Spleen (tissue), 11 donors: ENCODE data around the gene PTPN4. TPM values are rescaled to one million over a fixed set of nuclear protein-coding genes. Genes with fewer than 3 reads are reported as not detected.
A peak's percentile ranks its signal among the peaks of the same experiment; 100 is the strongest.

ENCODE experiments used
- DNase-seq: peaks from one replicate; pipeline ENCODE4 v3.0.0-alpha.2; 2020
- H3K27ac ChIP-seq, 8 donors: fragments of 200-600 bp; sonication (generic) in 7 of 8; 1 replicate in 4 of 8; 2 replicates in 4 of 8; pipeline versions ENCODE4 v1.5.0 to v1.8.0; 2016 to 2021; ENCODE audit warnings: inconsistent platforms in 4 of 8, mild to moderate bottlenecking in 4 of 8, moderate library complexity in 1 of 8
- H3K27me3 ChIP-seq, 7 donors: fragments of 200-600 bp; sonication (generic) in 6 of 7; replicated peaks in 1 of 7; 1 replicate in 4 of 7; 2 replicates in 3 of 7; pipeline versions ENCODE4 v1.5.0 to v1.8.0; 2016 to 2021; ENCODE audit warnings: inconsistent platforms in 3 of 7, mild to moderate bottlenecking in 1 of 7
- H3K36me3 ChIP-seq, 6 donors: fragments of 200-600 bp; sonication (generic) in 5 of 6; 1 replicate in 4 of 6; 2 replicates in 2 of 6; pipeline versions ENCODE4 v1.5.0 to v1.8.0; 2016 to 2021; ENCODE audit warnings: inconsistent platforms in 2 of 6
- H3K4me1 ChIP-seq, 6 donors: fragments of 200-600 bp; sonication (generic) in 5 of 6; 1 replicate in 3 of 6; 2 replicates in 3 of 6; pipeline versions ENCODE4 v1.5.0 to v1.8.0; 2016 to 2021; ENCODE audit warnings: inconsistent platforms in 3 of 6
- H3K4me3 ChIP-seq, 8 donors: fragments of 200-600 bp; sonication (generic) in 7 of 8; 1 replicate in 4 of 8; 2 replicates in 4 of 8; pipeline versions ENCODE4 v1.5.0 to v1.8.0; 2016 to 2021; ENCODE audit warnings: inconsistent platforms in 4 of 8, mild to moderate bottlenecking in 4 of 8, moderate library complexity in 2 of 8
- H3K9me3 ChIP-seq, 8 donors: fragments of 200-600 bp; sonication (generic) in 7 of 8; 1 replicate in 4 of 8; 2 replicates in 4 of 8; pipeline versions ENCODE4 v1.5.0 to v1.8.0; 2016 to 2021; ENCODE audit warnings: inconsistent platforms in 4 of 8
- CTCF ChIP-seq, 11 experiments: fragments of 200-600 bp in 7 of 11; fragments of 450-650 bp in 4 of 11; sonication (generic) in 4 of 11; IDR thresholded peaks in 8 of 11; conservative IDR thresholded peaks in 3 of 11; 1 replicate in 7 of 11; 2 replicates in 4 of 11; pipeline versions ENCODE4 v1.4.0 to v1.8.0; 2016 to 2021; ENCODE audit warnings: antibody characterized with exemption in 11 of 11, inconsistent platforms in 4 of 11, mild to moderate bottlenecking in 1 of 11
- POLR2A ChIP-seq, 3 donors: fragments of 450-650 bp; IDR thresholded peaks; one replicate each; pipeline ENCODE4 v1.5.1; 2017; ENCODE audit warnings: antibody characterized with exemption in 3 of 3, mild to moderate bottlenecking in 1 of 3
- POLR2AphosphoS5 ChIP-seq, 3 donors: sonication (generic); formaldehyde crosslinking; IDR thresholded peaks; one replicate each; pipeline ENCODE4 v1.5.1; 2017; ENCODE audit warnings: antibody characterized with exemption in 3 of 3
- WGBS, 5 donors: extraction: QIAGEN DNeasy Blood & Tissue Kit in 3 of 5; methylation state at CpG; one replicate each; pipeline versions ENCODE4 v1.1.5 to v1.1.7; 2013 to 2018; 5-methylcytosine and 5-hydroxymethylcytosine counted together
- intact Hi-C: fragments of 100-400 bp; cut with DNase I; formaldehyde crosslinking; loops from one replicate; pipeline ENCODE4 v1.15.0; 2023; ENCODE audit warnings: low total_unique reads
- polyA plus RNA-seq, 3 donors: library from polyadenylated mRNA; stranded (reverse); fragments of 200-250 nt; gene quantifications; one replicate each; pipeline ENCODE4 v1.2.1, GENCODE V29; 2013
- total RNA-seq, 7 donors: library from RNA; depleted of rRNA in 3 of 7; stranded (reverse); fragments of >200 nt in 3 of 7; fragmentation: NEBNext Ultra II Directional in 4 of 7; extraction: Animal tissue kit (Norgen Biotek cat#: 25700) in 4 of 7; gene quantifications; one replicate each; pipeline versions ENCODE4 v1.1.0 to v1.2.1, GENCODE V29; 2016 to 2021
- donor health status: healthy with polysubstance abuse.
- donor health status: DM: no; HTN: no; CAD: no; lungs with moderate emphysema.
- donor health status: DM: no; HTN: no; CAD: no.
- donor health status: Bipolar disorder and iron deficiency.
- donor health status: healthy.
- donor health status: DM: no; HTN: no; CAD: no.
- donor health status: DM: yes; HTN: yes; CAD: no.

Gene PTPN4
- total and polyA plus RNA-seq, 10 donors = 2.4 to 50.9 (median 37.1) TPM

GRCh38 chr2:120012771-120013596, 253.3 kb downstream of the PTPN4 start, which contains the start of gene EPB41L5:
TSS of gene EPB41L5 (plus strand) at chr2:120013077. CDS start at chr2:120019085, 6,008 bp downstream.
- intact Hi-C loops = no loop called here
- peak in 2 of 11 experiments; percentile 17 to 18 for TF ChIP-seq CTCF (IDR thresholded peaks at IDR 0.05 in 8 of 11, conservative IDR thresholded peaks at IDR 0.05 in 3 of 11)
- TF ChIP-seq POLR2A (IDR thresholded peaks at IDR 0.05) = no peak
- peak; percentile 56 to 80 (median 73) for TF ChIP-seq POLR2AphosphoS5 (IDR thresholded peaks at IDR 0.05)
- H3K27me3 ChIP-seq = peaks cover 0 to 9% (median 0%) of the 10 kb centered on the region in 7 donors
- H3K36me3 ChIP-seq = no peaks in the 10 kb centered on the region
- peak within 1 kb of the TSS; percentile 28 to 84 (median 80) for H3K27ac ChIP-seq
- H3K4me3 ChIP-seq = peak within 1 kb of the TSS; percentile 75 to 96 (median 90)
- peak; percentile 97 for DNase-seq
- 0 to 1% (median 1%) methylated on average over 39 to 104 of the region's 104 CpGs for WGBS, 5 donors
- peaks cover 0 to 27% (median 14%) of the 10 kb centered on the region in 6 donors for H3K4me1 ChIP-seq
- H3K9me3 ChIP-seq = no peaks in the 10 kb centered on the region

- peak overlapping the region; percentile 75 to 96 (median 90) for H3K4me3 ChIP-seq
- DNase-seq = no peak
- peak overlapping the region in 6 of 8 donors; percentile 79 to 84 (median 82) for H3K27ac ChIP-seq
- peaks cover 0 to 9% (median 0%) of the 10 kb centered on the region in 7 donors for H3K27me3 ChIP-seq
- peaks cover 0 to 27% (median 14%) of the 10 kb centered on the region in 6 donors for H3K4me1 ChIP-seq
- no peaks in the 10 kb centered on the region for H3K36me3 ChIP-seq
- H3K9me3 ChIP-seq = no peaks in the 10 kb centered on the region
- intact Hi-C loops = no loop called here
- 32 to 37% (median 36%) methylated on average over 17 of the region's 17 CpGs for WGBS, 5 donors
- TF ChIP-seq CTCF (IDR thresholded peaks at IDR 0.05 in 8 of 11, conservative IDR thresholded peaks at IDR 0.05 in 3 of 11) = no peak
- TF ChIP-seq POLR2AphosphoS5 (IDR thresholded peaks at IDR 0.05) = no peak
- TF ChIP-seq POLR2A (IDR thresholded peaks at IDR 0.05) = no peak
Measured at GRCh38 chr2:120013597-120014223, 254.0 kb downstream of the PTPN4 start.

- Histone ChIP-seq H3K4me1 (peaks cover 0 to 27% (median 14%) of the 10 kb centered on the region in 6 donors), H3K9me3 (no peaks in the 10 kb centered on the region), H3K36me3 (no peaks in the 10 kb centered on the region), H3K27me3 (peaks cover 0 to 9% (median 0%) of the 10 kb centered on the region in 7 donors), H3K27ac (no peak overlapping the region), H3K4me3 (peak overlapping the region in 1 of 8 donors; percentile 96)
- TF ChIP-seq CTCF (IDR thresholded peaks at IDR 0.05 in 8 of 11, conservative IDR thresholded peaks at IDR 0.05 in 3 of 11) = no peak
- TF ChIP-seq POLR2AphosphoS5 (IDR thresholded peaks at IDR 0.05) = no peak
- no peak for TF ChIP-seq POLR2A (IDR thresholded peaks at IDR 0.05)
- intact Hi-C loops = no loop called here
- 87 to 94% (median 90%) methylated on average over 8 of the region's 8 CpGs for WGBS, 5 donors
- DNase-seq = no peak
Measured at GRCh38 chr2:120014226-120014980, 254.7 kb downstream of the PTPN4 start.
